SK-N-SH (cell line): ENCODE results near the gene UST. TPM values are rescaled to one million over a fixed set of nuclear protein-coding genes. Genes with fewer than 3 reads are reported as not detected.

Experiments
- CTCF ChIA-PET: fragments of 300-600, 350-600 bp; formaldehyde crosslinking; extraction: SDS; loops from one replicate; lab custom pipeline; 2021; lab: Yijun Ruan, JAX
- POLR2A ChIA-PET: fragments of 350-600 bp; sonication (Branson Sonifier 250); formaldehyde crosslinking; extraction: SDS; loops from one replicate; lab custom pipeline; 2020; ENCODE audit warnings: antibody characterized with exemption, inconsistent platforms; lab: Yijun Ruan, JAX
- DNase-seq: peaks from one replicate; pipeline ENCODE4 v3.0.0; 2012
- H2AFZ ChIP-seq: fragments of 200-600 bp; sonication (generic); 2 replicates; pipeline ENCODE4 v1.8.1; 2016; ENCODE audit warnings: antibody characterized with exemption, mild to moderate bottlenecking, low read depth
- H3F3A ChIP-seq: fragments of 200-600 bp; sonication (generic); replicated peaks from 2 replicates; pipeline ENCODE3; 2016; ENCODE audit warnings: antibody characterized with exemption, mild to moderate bottlenecking; ENCODE audit not compliant: insufficient read depth
- H3K27ac ChIP-seq, 2 experiments: fragments of 200-500 bp in 1 of 2; fragments of 200-600 bp in 1 of 2; sonication (Bioruptor generic) in 1 of 2; sonication (generic), shearing (Covaris generic) in 1 of 2; 2 replicates each; pipeline versions ENCODE4 v1.5.1 to v1.6.1; 2014 to 2016; ENCODE audit warnings: low read depth in 2 of 2, inconsistent platforms in 1 of 2, low read length in 1 of 2, mild to moderate bottlenecking in 1 of 2, mixed read lengths in 1 of 2
- H3K27me3 ChIP-seq: fragments of 200-600 bp; sonication (generic), shearing (Covaris generic); 2 replicates; pipeline ENCODE4 v1.6.1; 2016; ENCODE audit warnings: mixed run types; ENCODE audit not compliant: insufficient read depth
- H3K36me3 ChIP-seq, 2 experiments: fragments of 200-500 bp in 1 of 2; fragments of 200-600 bp in 1 of 2; sonication (Bioruptor generic) in 1 of 2; sonication (generic) in 1 of 2; replicated peaks in 1 of 2; 2 replicates each; pipeline versions ENCODE3 to v1.5.1; 2014 to 2016; ENCODE audit warnings: low read length in 1 of 2, mild to moderate bottlenecking in 1 of 2; ENCODE audit not compliant: insufficient read depth in 2 of 2, control insufficient read depth in 1 of 2
- H3K4me1 ChIP-seq, 2 experiments: fragments of 200-500 bp in 1 of 2; fragments of 200-600 bp in 1 of 2; sonication (Bioruptor generic) in 1 of 2; sonication (generic), shearing (Covaris generic) in 1 of 2; 2 replicates each; pipeline versions ENCODE4 v1.5.1 to v1.6.1; 2014 to 2016; ENCODE audit warnings: low read depth in 1 of 2, low read length in 1 of 2, mixed run types in 1 of 2; ENCODE audit not compliant: insufficient read depth in 2 of 2, control insufficient read depth in 1 of 2
- H3K4me2 ChIP-seq: fragments of 200-600 bp; sonication (generic), shearing (Covaris generic); 2 replicates; pipeline ENCODE4 v1.6.1; 2017; ENCODE audit warnings: mixed run types
- H3K4me3 ChIP-seq, 2 experiments: fragments of 200-500 bp in 1 of 2; fragments of 200-600 bp in 1 of 2; sonication (Bioruptor generic) in 1 of 2; sonication (generic), shearing (Covaris generic) in 1 of 2; 2 replicates each; pipeline versions ENCODE4 v1.5.1 to v1.8.1; 2014 to 2016; ENCODE audit warnings: low read depth in 2 of 2, inconsistent platforms in 1 of 2, low read length in 1 of 2, mild to moderate bottlenecking in 1 of 2, mixed read lengths in 1 of 2, moderate library complexity in 1 of 2
- H3K79me2 ChIP-seq: fragments of 200-600 bp; sonication (generic); 2 replicates; pipeline ENCODE4 v1.8.1; 2017; ENCODE audit warnings: mild to moderate bottlenecking; ENCODE audit not compliant: insufficient read depth
- H3K9ac ChIP-seq: fragments of 200-600 bp; sonication (generic); 2 replicates; pipeline ENCODE4 v1.6.1; 2017; ENCODE audit warnings: mixed run types
- H3K9me2 ChIP-seq: fragments of 200-600 bp; sonication (generic); 2 replicates; pipeline ENCODE4 v1.6.1; 2017; ENCODE audit warnings: mixed run types
- H3K9me3 ChIP-seq: fragments of 200-600 bp; sonication (generic); 2 replicates; pipeline ENCODE4 v1.6.1; 2017; ENCODE audit warnings: mixed run types, mild to moderate bottlenecking, moderate library complexity
- H4K20me1 ChIP-seq: fragments of 200-600 bp; sonication (generic); 2 replicates; pipeline ENCODE4 v1.6.1; 2017; ENCODE audit warnings: mild to moderate bottlenecking, mixed run types; ENCODE audit not compliant: insufficient read depth
- CHD2 ChIP-seq: fragments of 150-350 bp; IDR thresholded peaks from 2 replicates; pipeline ENCODE4 v1.6.1; 2018; ENCODE audit warnings: low read length; ENCODE audit not compliant: partially characterized antibody
- EP300 ChIP-seq, 2 experiments: IDR thresholded peaks; 2 replicates each; pipeline versions ENCODE4 v1.4.0 to v1.6.1; 2012; ENCODE audit warnings: borderline replicate concordance in 1 of 2, low read depth in 1 of 2, low read length in 1 of 2
- FOXJ3 ChIP-seq: sonication (generic); formaldehyde crosslinking; IDR thresholded peaks from 2 replicates; pipeline ENCODE4 v1.5.1; 2020; ENCODE audit warnings: mild to moderate bottlenecking, missing genetic modification reagents
- FOXM1 ChIP-seq: IDR thresholded peaks from 2 replicates; pipeline ENCODE4 v1.4.0; 2012; ENCODE audit warnings: low read depth, mild to moderate bottlenecking
- GABPA ChIP-seq: IDR thresholded peaks from 2 replicates; pipeline ENCODE4 v1.4.0; 2012; ENCODE audit warnings: low read depth, mild to moderate bottlenecking
- GATA2 ChIP-seq: sonication (generic); formaldehyde crosslinking; IDR thresholded peaks from 2 replicates; pipeline ENCODE4 v1.5.0; 2020; ENCODE audit warnings: mild to moderate bottlenecking, missing genetic modification reagents
- JUND ChIP-seq: IDR thresholded peaks from 2 replicates; pipeline ENCODE4 v1.4.0; 2012
- NFIC ChIP-seq: IDR thresholded peaks from 2 replicates; pipeline ENCODE4 v1.4.0; 2012; ENCODE audit warnings: borderline replicate concordance
- RAD21 ChIP-seq: IDR thresholded peaks from 2 replicates; pipeline ENCODE4 v1.6.1; 2012; ENCODE audit warnings: mild to moderate bottlenecking, low read length
- RFX5 ChIP-seq: IDR thresholded peaks from 2 replicates; pipeline ENCODE4 v1.6.1; 2012; ENCODE audit warnings: mild to moderate bottlenecking, improper control_type of control experiment, low read length
- SMC3 ChIP-seq: IDR thresholded peaks from 2 replicates; pipeline ENCODE4 v1.6.1; 2012; ENCODE audit warnings: low read depth, low read length, improper control_type of control experiment
- USF1 ChIP-seq: IDR thresholded peaks from 2 replicates; pipeline ENCODE4 v1.4.0; 2012; ENCODE audit warnings: low read depth, borderline replicate concordance
- WGBS: methylation state at CpG from one replicate; pipeline ENCODE4 v1.1.6; 2017; ENCODE audit warnings: low lambda C conversion rate; 5-methylcytosine and 5-hydroxymethylcytosine counted together
- polyA plus RNA-seq, 3 experiments: library from polyadenylated mRNA; depleted of rRNA; stranded (reverse); fragments of >200 nt; gene quantifications; 2 replicates each; pipeline ENCODE4 v1.2.3, GENCODE V29; 2012
- TF ChIP-seq, protein P1 (sequence below): fragments of 150-350 bp; IDR thresholded peaks from 2 replicates; pipeline ENCODE4 v1.6.1; 2016; ENCODE audit warnings: mild to moderate bottlenecking, low read depth, low read length
- TF ChIP-seq, protein P2 (sequence below): IDR thresholded peaks from 2 replicates; pipeline ENCODE4; 2012
- TF ChIP-seq, protein P3 (sequence below): fragments of 200-600 bp; sonication (generic); IDR thresholded peaks from 2 replicates; pipeline ENCODE4 v1.6.1; 2017; ENCODE audit warnings: antibody characterized with exemption, mild to moderate bottlenecking, moderate library complexity

Gene UST
- polyA plus RNA-seq, 1 of the 3 experiments (the other 2 are of a cell fraction), result 1.7 TPM

- ChIA-PET POLR2A (no interaction called here), CTCF (interaction anchor here (2.7 kb wide), 1 partner anchor 377 kb away, joined by 12 read pairs; no protein-coding TSS in a partner anchor)
- Histone ChIP-seq H3K9ac (no peak overlapping the region), H3K4me1 (peaks cover 1 to 3% of the 10 kb centered on the region in 2 experiments; a peak in 1 of 4 replicates), H3K27ac (no peak overlapping the region), H3K27me3 (no peaks in the 10 kb centered on the region), H3K4me3 (no peak overlapping the region), H3F3A (no peaks in the 10 kb centered on the region), H3K4me2 (no peak overlapping the region), H3K9me2 (no peaks in the 10 kb centered on the region), H3K36me3 (no peaks in the 10 kb centered on the region), H3K9me3 (no peaks in the 10 kb centered on the region), H2AFZ (no peak overlapping the region), H4K20me1 (no peaks in the 10 kb centered on the region), H3K79me2 (no peaks in the 10 kb centered on the region)
- WGBS, result 66% methylated on average over 8 of the region's 8 CpGs
- TF ChIP-seq FOXJ3 (no peak), USF1 (no peak), FOXM1 (no peak), RFX5 (no peak), GABPA (no peak), SMC3 (no peak), EP300 (IDR thresholded peaks at IDR 0.05; ENCODE audit: borderline replicate concordance in 1 of 2, low read depth in 1 of 2, low read length in 1 of 2) (no peak)
- no peak for DNase-seq
These were observed 307.8 kb downstream of the UST start for GRCh38 chr6:149054559-149055194.

DNA sequence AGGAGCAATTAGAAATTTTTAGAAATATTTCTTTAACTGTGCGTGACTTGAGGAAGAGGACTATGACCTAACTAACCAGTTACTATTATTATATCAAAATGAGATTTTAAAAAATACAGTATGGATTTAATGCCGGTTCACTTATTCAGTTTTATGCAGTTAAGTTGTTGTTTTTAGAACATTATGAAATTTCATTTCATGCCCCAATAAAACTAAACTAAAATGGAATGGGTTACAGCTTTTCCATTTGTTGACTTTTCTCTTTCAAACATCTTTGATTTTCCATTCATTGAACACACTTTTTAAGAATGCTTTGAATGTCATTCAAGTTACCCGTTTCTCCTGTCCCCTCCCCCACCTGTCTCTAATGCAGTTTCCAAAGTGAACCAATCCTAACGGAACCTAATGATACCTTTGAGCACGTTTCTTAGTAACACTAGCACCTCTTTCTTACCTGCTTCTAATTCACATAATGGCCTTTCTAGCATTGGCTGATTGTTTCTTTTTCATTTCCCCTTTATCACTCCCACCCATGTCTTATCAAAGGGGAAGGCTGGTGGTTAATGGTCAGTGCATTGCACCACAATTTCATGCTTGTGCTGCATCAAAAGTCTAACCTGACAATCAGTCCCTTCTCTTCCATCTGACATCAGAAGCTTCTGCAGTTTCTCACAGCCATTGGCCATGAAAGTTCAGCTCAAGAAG, 308.5 kb downstream of the UST start:
- H2AFZ ChIP-seq, result no peak overlapping the region
- no peaks in the 10 kb centered on the region for H3K9me3 ChIP-seq
- no peaks in the 10 kb centered on the region for H4K20me1 ChIP-seq
- CTCF ChIA-PET, result interaction anchor here (2.7 kb wide), 1 partner anchor 377 kb away, joined by 12 read pairs; no protein-coding TSS in a partner anchor
- H3K27me3 ChIP-seq, result no peaks in the 10 kb centered on the region
- WGBS, result 70% methylated on average over 5 of the region's 5 CpGs
- TF ChIP-seq GATA2 (CRISPR knock-in tag), result no peak
- TF ChIP-seq USF1, result no peak
- TF ChIP-seq, protein P1, sequence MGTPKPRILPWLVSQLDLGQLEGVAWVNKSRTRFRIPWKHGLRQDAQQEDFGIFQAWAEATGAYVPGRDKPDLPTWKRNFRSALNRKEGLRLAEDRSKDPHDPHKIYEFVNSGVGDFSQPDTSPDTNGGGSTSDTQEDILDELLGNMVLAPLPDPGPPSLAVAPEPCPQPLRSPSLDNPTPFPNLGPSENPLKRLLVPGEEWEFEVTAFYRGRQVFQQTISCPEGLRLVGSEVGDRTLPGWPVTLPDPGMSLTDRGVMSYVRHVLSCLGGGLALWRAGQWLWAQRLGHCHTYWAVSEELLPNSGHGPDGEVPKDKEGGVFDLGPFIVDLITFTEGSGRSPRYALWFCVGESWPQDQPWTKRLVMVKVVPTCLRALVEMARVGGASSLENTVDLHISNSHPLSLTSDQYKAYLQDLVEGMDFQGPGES, result no peak
- TF ChIP-seq, protein P2, sequence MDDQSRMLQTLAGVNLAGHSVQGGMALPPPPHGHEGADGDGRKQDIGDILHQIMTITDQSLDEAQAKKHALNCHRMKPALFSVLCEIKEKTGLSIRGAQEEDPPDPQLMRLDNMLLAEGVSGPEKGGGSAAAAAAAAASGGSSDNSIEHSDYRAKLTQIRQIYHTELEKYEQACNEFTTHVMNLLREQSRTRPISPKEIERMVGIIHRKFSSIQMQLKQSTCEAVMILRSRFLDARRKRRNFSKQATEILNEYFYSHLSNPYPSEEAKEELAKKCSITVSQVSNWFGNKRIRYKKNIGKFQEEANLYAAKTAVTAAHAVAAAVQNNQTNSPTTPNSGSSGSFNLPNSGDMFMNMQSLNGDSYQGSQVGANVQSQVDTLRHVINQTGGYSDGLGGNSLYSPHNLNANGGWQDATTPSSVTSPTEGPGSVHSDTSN, result no peak
- TF ChIP-seq NFIC, result no peak
- TF ChIP-seq JUND, result no peak
- TF ChIP-seq, protein P3, sequence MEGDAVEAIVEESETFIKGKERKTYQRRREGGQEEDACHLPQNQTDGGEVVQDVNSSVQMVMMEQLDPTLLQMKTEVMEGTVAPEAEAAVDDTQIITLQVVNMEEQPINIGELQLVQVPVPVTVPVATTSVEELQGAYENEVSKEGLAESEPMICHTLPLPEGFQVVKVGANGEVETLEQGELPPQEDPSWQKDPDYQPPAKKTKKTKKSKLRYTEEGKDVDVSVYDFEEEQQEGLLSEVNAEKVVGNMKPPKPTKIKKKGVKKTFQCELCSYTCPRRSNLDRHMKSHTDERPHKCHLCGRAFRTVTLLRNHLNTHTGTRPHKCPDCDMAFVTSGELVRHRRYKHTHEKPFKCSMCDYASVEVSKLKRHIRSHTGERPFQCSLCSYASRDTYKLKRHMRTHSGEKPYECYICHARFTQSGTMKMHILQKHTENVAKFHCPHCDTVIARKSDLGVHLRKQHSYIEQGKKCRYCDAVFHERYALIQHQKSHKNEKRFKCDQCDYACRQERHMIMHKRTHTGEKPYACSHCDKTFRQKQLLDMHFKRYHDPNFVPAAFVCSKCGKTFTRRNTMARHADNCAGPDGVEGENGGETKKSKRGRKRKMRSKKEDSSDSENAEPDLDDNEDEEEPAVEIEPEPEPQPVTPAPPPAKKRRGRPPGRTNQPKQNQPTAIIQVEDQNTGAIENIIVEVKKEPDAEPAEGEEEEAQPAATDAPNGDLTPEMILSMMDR, result no peak
- TF ChIP-seq RAD21, result no peak
- TF ChIP-seq CHD2, result no peak
- TF ChIP-seq, all 33 proteins: peak for 0
- no peak overlapping the region for H3K27ac ChIP-seq
- no peak overlapping the region for H3K4me3 ChIP-seq
- no peak for DNase-seq
- no peak overlapping the region for H3K9ac ChIP-seq
- POLR2A ChIA-PET, result no interaction called here
- H3K9me2 ChIP-seq, result no peaks in the 10 kb centered on the region
- peaks cover 0 to 8% of the 10 kb centered on the region in 2 experiments; a peak in 2 of 4 replicates for H3K4me1 ChIP-seq
- no peaks in the 10 kb centered on the region for H3F3A ChIP-seq
- no peak overlapping the region for H3K4me2 ChIP-seq
- no peaks in the 10 kb centered on the region for H3K79me2 ChIP-seq
- H3K36me3 ChIP-seq, result no peaks in the 10 kb centered on the region
